ENCODE measurements around the gene OR51S1.

The OR51S1 gene

DNA sequence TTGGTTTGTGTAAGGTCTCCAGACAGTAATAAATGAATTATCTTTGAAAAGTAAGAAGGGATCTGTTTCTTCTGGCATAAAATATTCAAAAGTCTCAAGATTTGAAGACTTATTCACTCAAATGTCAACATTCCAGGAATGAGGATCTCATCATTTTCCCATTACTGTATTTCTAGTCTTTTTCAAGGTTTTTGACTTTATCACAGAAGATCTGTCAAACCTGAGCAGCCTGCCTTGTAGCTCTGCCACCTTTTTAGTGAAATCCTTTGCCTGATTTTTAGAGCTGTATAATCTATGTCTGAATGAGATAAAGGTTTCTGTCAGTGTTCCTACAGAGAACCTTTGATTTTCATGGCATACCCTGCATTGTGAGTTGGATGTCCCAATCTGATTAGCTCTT lies 23.9 kb downstream of the OR51S1 start:
- no peak for ATAC-seq
- no peak for TF ChIP-seq SNAI2 (CRISPR knock-in tag; IDR thresholded peaks at IDR 0.05)
- TF ChIP-seq, protein P1, sequence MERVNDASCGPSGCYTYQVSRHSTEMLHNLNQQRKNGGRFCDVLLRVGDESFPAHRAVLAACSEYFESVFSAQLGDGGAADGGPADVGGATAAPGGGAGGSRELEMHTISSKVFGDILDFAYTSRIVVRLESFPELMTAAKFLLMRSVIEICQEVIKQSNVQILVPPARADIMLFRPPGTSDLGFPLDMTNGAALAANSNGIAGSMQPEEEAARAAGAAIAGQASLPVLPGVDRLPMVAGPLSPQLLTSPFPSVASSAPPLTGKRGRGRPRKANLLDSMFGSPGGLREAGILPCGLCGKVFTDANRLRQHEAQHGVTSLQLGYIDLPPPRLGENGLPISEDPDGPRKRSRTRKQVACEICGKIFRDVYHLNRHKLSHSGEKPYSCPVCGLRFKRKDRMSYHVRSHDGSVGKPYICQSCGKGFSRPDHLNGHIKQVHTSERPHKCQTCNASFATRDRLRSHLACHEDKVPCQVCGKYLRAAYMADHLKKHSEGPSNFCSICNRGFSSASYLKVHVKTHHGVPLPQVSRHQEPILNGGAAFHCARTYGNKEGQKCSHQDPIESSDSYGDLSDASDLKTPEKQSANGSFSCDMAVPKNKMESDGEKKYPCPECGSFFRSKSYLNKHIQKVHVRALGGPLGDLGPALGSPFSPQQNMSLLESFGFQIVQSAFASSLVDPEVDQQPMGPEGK (CRISPR knock-in tag; IDR thresholded peaks at IDR 0.05; ENCODE audit: borderline replicate concordance): no peak
- TF ChIP-seq ZFP3 (CRISPR knock-in tag; IDR thresholded peaks at IDR 0.05): no peak
- TF ChIP-seq, protein P2, sequence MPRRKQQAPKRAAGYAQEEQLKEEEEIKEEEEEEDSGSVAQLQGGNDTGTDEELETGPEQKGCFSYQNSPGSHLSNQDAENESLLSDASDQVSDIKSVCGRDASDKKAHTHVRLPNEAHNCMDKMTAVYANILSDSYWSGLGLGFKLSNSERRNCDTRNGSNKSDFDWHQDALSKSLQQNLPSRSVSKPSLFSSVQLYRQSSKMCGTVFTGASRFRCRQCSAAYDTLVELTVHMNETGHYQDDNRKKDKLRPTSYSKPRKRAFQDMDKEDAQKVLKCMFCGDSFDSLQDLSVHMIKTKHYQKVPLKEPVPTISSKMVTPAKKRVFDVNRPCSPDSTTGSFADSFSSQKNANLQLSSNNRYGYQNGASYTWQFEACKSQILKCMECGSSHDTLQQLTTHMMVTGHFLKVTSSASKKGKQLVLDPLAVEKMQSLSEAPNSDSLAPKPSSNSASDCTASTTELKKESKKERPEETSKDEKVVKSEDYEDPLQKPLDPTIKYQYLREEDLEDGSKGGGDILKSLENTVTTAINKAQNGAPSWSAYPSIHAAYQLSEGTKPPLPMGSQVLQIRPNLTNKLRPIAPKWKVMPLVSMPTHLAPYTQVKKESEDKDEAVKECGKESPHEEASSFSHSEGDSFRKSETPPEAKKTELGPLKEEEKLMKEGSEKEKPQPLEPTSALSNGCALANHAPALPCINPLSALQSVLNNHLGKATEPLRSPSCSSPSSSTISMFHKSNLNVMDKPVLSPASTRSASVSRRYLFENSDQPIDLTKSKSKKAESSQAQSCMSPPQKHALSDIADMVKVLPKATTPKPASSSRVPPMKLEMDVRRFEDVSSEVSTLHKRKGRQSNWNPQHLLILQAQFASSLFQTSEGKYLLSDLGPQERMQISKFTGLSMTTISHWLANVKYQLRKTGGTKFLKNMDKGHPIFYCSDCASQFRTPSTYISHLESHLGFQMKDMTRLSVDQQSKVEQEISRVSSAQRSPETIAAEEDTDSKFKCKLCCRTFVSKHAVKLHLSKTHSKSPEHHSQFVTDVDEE (CRISPR knock-in tag; IDR thresholded peaks at IDR 0.05): no peak
- no peak for TF ChIP-seq RARB (CRISPR knock-in tag; IDR thresholded peaks at IDR 0.05)
- TF ChIP-seq TOX (CRISPR knock-in tag; IDR thresholded peaks at IDR 0.05; ENCODE audit: borderline replicate concordance): no peak
- no peak for TF ChIP-seq ZNF8 (CRISPR knock-in tag; IDR thresholded peaks at IDR 0.05)
- no peak for TF ChIP-seq ZNF565 (CRISPR knock-in tag; conservative IDR thresholded peaks at IDR 0.05; ENCODE audit: low read depth)

DNA sequence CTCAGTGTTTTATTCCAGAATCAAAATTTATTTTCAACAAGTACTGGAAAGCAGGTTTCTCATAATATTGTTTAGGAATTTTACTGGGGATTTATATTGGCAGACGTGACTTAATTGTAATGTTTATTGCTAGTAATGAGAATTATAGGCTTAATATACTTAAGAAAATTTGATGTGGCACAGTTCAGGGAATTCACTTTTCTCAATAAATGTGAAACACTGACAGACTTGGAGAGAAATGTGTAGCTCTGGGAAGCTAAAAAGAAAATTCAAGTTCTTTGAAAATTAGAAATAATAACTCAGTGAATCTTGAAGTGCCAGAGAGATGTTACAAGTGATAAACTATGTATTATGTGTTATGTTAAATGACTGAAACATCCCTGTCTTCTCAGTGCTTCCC lies 28.0 kb downstream of the OR51S1 start, which contains the start of gene OR51F2:
Gene OR51F2 (plus strand): TSS at position 301 of the 400 bp plus-strand sequence. CDS start 101 bp downstream, outside the sequence.
- TF ChIP-seq ZNF70 (CRISPR knock-in tag; IDR thresholded peaks at IDR 0.05) (no peak), PPARA (CRISPR knock-in tag; IDR thresholded peaks at IDR 0.05; ENCODE audit: borderline replicate concordance) (no peak), ARNTL (CRISPR knock-in tag; IDR thresholded peaks at IDR 0.05; ENCODE audit: borderline replicate concordance, low read depth) (no peak), ZC3H10 (CRISPR knock-in tag; IDR thresholded peaks at IDR 0.05) (no peak)
- TF ChIP-seq, protein P3, sequence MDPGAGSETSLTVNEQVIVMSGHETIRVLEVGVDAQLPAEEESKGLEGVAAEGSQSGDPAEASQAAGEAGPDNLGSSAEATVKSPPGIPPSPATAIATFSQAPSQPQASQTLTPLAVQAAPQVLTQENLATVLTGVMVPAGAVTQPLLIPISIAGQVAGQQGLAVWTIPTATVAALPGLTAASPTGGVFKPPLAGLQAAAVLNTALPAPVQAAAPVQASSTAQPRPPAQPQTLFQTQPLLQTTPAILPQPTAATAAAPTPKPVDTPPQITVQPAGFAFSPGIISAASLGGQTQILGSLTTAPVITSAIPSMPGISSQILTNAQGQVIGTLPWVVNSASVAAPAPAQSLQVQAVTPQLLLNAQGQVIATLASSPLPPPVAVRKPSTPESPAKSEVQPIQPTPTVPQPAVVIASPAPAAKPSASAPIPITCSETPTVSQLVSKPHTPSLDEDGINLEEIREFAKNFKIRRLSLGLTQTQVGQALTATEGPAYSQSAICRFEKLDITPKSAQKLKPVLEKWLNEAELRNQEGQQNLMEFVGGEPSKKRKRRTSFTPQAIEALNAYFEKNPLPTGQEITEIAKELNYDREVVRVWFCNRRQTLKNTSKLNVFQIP (CRISPR knock-in tag; IDR thresholded peaks at IDR 0.05; ENCODE audit: borderline replicate concordance, low read depth): no peak
- TF ChIP-seq, protein P1 (CRISPR knock-in tag; IDR thresholded peaks at IDR 0.05; ENCODE audit: borderline replicate concordance): no peak
- TF ChIP-seq, protein P4, sequence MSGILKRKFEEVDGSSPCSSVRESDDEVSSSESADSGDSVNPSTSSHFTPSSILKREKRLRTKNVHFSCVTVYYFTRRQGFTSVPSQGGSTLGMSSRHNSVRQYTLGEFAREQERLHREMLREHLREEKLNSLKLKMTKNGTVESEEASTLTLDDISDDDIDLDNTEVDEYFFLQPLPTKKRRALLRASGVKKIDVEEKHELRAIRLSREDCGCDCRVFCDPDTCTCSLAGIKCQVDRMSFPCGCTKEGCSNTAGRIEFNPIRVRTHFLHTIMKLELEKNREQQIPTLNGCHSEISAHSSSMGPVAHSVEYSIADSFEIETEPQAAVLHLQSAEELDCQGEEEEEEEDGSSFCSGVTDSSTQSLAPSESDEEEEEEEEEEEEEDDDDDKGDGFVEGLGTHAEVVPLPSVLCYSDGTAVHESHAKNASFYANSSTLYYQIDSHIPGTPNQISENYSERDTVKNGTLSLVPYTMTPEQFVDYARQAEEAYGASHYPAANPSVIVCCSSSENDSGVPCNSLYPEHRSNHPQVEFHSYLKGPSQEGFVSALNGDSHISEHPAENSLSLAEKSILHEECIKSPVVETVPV (CRISPR knock-in tag; IDR thresholded peaks at IDR 0.05): no peak
- ATAC-seq: no peak

DNA sequence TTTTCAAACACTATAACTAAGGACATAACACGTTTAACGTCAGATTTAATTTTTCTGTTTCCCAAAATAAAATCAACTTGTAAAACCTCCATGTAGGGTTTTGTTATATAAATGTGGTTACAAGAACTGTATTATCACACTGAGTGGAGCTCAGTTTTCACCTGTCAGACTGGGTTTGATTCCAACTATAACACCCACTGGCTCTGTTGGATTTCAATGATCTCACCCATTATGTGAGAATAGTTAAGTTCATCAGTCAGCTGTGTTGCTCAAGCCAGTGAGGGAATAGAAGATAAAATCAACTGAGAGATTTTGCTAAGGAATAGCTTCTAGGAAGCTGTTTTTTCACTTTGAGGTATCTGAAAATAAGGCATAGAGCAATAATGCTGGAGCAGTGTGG lies 39.8 kb downstream of the OR51S1 start:
- no peak for ATAC-seq

More for the DNA sequence above, 39.8 kb downstream of the OR51S1 start:
- TF ChIP-seq, protein P4 (CRISPR knock-in tag; IDR thresholded peaks at IDR 0.05): no peak
- TF ChIP-seq, protein P1 (CRISPR knock-in tag; IDR thresholded peaks at IDR 0.05; ENCODE audit: borderline replicate concordance): no peak
- TF ChIP-seq BACH2 (CRISPR knock-in tag; IDR thresholded peaks at IDR 0.05; ENCODE audit: borderline replicate concordance) (no peak), ZNF70 (CRISPR knock-in tag; IDR thresholded peaks at IDR 0.05) (no peak), CSDC2 (CRISPR knock-in tag; IDR thresholded peaks at IDR 0.05) (no peak), TCF4 (CRISPR knock-in tag; IDR thresholded peaks at IDR 0.05; ENCODE audit: borderline replicate concordance) (no peak), ZFP3 (CRISPR knock-in tag; IDR thresholded peaks at IDR 0.05) (no peak)
- TF ChIP-seq, protein P5, sequence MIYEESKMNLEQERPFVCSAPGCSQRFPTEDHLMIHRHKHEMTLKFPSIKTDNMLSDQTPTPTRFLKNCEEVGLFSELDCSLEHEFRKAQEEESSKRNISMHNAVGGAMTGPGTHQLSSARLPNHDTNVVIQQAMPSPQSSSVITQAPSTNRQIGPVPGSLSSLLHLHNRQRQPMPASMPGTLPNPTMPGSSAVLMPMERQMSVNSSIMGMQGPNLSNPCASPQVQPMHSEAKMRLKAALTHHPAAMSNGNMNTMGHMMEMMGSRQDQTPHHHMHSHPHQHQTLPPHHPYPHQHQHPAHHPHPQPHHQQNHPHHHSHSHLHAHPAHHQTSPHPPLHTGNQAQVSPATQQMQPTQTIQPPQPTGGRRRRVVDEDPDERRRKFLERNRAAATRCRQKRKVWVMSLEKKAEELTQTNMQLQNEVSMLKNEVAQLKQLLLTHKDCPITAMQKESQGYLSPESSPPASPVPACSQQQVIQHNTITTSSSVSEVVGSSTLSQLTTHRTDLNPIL (CRISPR knock-in tag; IDR thresholded peaks at IDR 0.05; ENCODE audit: low read depth): no peak

Measured in SK-N-SH treated with all-trans-retinoic acid at 6 μM for 48 hours (cell line).